SK-N-SH (cell line): ENCODE results near the gene WDR75. TPM values are rescaled to one million over a fixed set of nuclear protein-coding genes. Genes with fewer than 3 reads are reported as not detected.
"Not testable (repeated sequence)": the region's sequence is repeated elsewhere in the genome, so short reads cannot be mapped to it uniquely, and the experiment has no call there.

Experiments used
- CTCF ChIA-PET: fragments of 300-600, 350-600 bp; formaldehyde crosslinking; extraction: SDS; loops from one replicate; lab custom pipeline; 2021; lab: Yijun Ruan, JAX
- POLR2A ChIA-PET: fragments of 350-600 bp; sonication (Branson Sonifier 250); formaldehyde crosslinking; extraction: SDS; loops from one replicate; lab custom pipeline; 2020; ENCODE audit warnings: antibody characterized with exemption, inconsistent platforms; lab: Yijun Ruan, JAX
- DNase-seq: peaks from one replicate; pipeline ENCODE4 v3.0.0; 2012
- H2AFZ ChIP-seq: fragments of 200-600 bp; sonication (generic); 2 replicates; pipeline ENCODE4 v1.8.1; 2016; ENCODE audit warnings: antibody characterized with exemption, mild to moderate bottlenecking, low read depth
- H3F3A ChIP-seq: fragments of 200-600 bp; sonication (generic); replicated peaks from 2 replicates; pipeline ENCODE3; 2016; ENCODE audit warnings: antibody characterized with exemption, mild to moderate bottlenecking; ENCODE audit not compliant: insufficient read depth
- H3K27ac ChIP-seq, 2 experiments: fragments of 200-500 bp in 1 of 2; fragments of 200-600 bp in 1 of 2; sonication (Bioruptor generic) in 1 of 2; sonication (generic), shearing (Covaris generic) in 1 of 2; 2 replicates each; pipeline versions ENCODE4 v1.5.1 to v1.6.1; 2014 to 2016; ENCODE audit warnings: low read depth in 2 of 2, inconsistent platforms in 1 of 2, low read length in 1 of 2, mild to moderate bottlenecking in 1 of 2, mixed read lengths in 1 of 2
- H3K27me3 ChIP-seq: fragments of 200-600 bp; sonication (generic), shearing (Covaris generic); 2 replicates; pipeline ENCODE4 v1.6.1; 2016; ENCODE audit warnings: mixed run types; ENCODE audit not compliant: insufficient read depth
- H3K36me3 ChIP-seq, 2 experiments: fragments of 200-500 bp in 1 of 2; fragments of 200-600 bp in 1 of 2; sonication (Bioruptor generic) in 1 of 2; sonication (generic) in 1 of 2; replicated peaks in 1 of 2; 2 replicates each; pipeline versions ENCODE3 to v1.5.1; 2014 to 2016; ENCODE audit warnings: low read length in 1 of 2, mild to moderate bottlenecking in 1 of 2; ENCODE audit not compliant: insufficient read depth in 2 of 2, control insufficient read depth in 1 of 2
- H3K4me1 ChIP-seq, 2 experiments: fragments of 200-500 bp in 1 of 2; fragments of 200-600 bp in 1 of 2; sonication (Bioruptor generic) in 1 of 2; sonication (generic), shearing (Covaris generic) in 1 of 2; 2 replicates each; pipeline versions ENCODE4 v1.5.1 to v1.6.1; 2014 to 2016; ENCODE audit warnings: low read depth in 1 of 2, low read length in 1 of 2, mixed run types in 1 of 2; ENCODE audit not compliant: insufficient read depth in 2 of 2, control insufficient read depth in 1 of 2
- H3K4me2 ChIP-seq: fragments of 200-600 bp; sonication (generic), shearing (Covaris generic); 2 replicates; pipeline ENCODE4 v1.6.1; 2017; ENCODE audit warnings: mixed run types
- H3K4me3 ChIP-seq, 2 experiments: fragments of 200-500 bp in 1 of 2; fragments of 200-600 bp in 1 of 2; sonication (Bioruptor generic) in 1 of 2; sonication (generic), shearing (Covaris generic) in 1 of 2; 2 replicates each; pipeline versions ENCODE4 v1.5.1 to v1.8.1; 2014 to 2016; ENCODE audit warnings: low read depth in 2 of 2, inconsistent platforms in 1 of 2, low read length in 1 of 2, mild to moderate bottlenecking in 1 of 2, mixed read lengths in 1 of 2, moderate library complexity in 1 of 2
- H3K79me2 ChIP-seq: fragments of 200-600 bp; sonication (generic); 2 replicates; pipeline ENCODE4 v1.8.1; 2017; ENCODE audit warnings: mild to moderate bottlenecking; ENCODE audit not compliant: insufficient read depth
- H3K9ac ChIP-seq: fragments of 200-600 bp; sonication (generic); 2 replicates; pipeline ENCODE4 v1.6.1; 2017; ENCODE audit warnings: mixed run types
- H3K9me2 ChIP-seq: fragments of 200-600 bp; sonication (generic); 2 replicates; pipeline ENCODE4 v1.6.1; 2017; ENCODE audit warnings: mixed run types
- H3K9me3 ChIP-seq: fragments of 200-600 bp; sonication (generic); 2 replicates; pipeline ENCODE4 v1.6.1; 2017; ENCODE audit warnings: mixed run types, mild to moderate bottlenecking, moderate library complexity
- H4K20me1 ChIP-seq: fragments of 200-600 bp; sonication (generic); 2 replicates; pipeline ENCODE4 v1.6.1; 2017; ENCODE audit warnings: mild to moderate bottlenecking, mixed run types; ENCODE audit not compliant: insufficient read depth
- ELF1 ChIP-seq: IDR thresholded peaks from 2 replicates; pipeline ENCODE4 v1.4.0; 2012
- FOXJ3 ChIP-seq: sonication (generic); formaldehyde crosslinking; IDR thresholded peaks from 2 replicates; pipeline ENCODE4 v1.5.1; 2020; ENCODE audit warnings: mild to moderate bottlenecking, missing genetic modification reagents
- FOXM1 ChIP-seq: IDR thresholded peaks from 2 replicates; pipeline ENCODE4 v1.4.0; 2012; ENCODE audit warnings: low read depth, mild to moderate bottlenecking
- GABPA ChIP-seq: IDR thresholded peaks from 2 replicates; pipeline ENCODE4 v1.4.0; 2012; ENCODE audit warnings: low read depth, mild to moderate bottlenecking
- NRF1 ChIP-seq: IDR thresholded peaks from 2 replicates; pipeline ENCODE4 v1.6.1; 2012; ENCODE audit warnings: low read depth, mild to moderate bottlenecking, low read length
- RCOR1 ChIP-seq: fragments of 150-350 bp; IDR thresholded peaks from 2 replicates; pipeline ENCODE4 v1.6.1; 2017; ENCODE audit warnings: antibody characterized with exemption, low read length
- SIN3A ChIP-seq: IDR thresholded peaks from 2 replicates; pipeline ENCODE4 v1.6.1; 2012; ENCODE audit warnings: low read depth, mild to moderate bottlenecking, low read length, moderate library complexity, borderline replicate concordance
- SMC3 ChIP-seq: IDR thresholded peaks from 2 replicates; pipeline ENCODE4 v1.6.1; 2012; ENCODE audit warnings: low read depth, low read length, improper control_type of control experiment
- TAF1 ChIP-seq: IDR thresholded peaks from 2 replicates; pipeline ENCODE4 v1.6.1; 2012; ENCODE audit warnings: low read depth, mild to moderate bottlenecking, low read length, moderate library complexity, borderline replicate concordance
- TCF12 ChIP-seq: IDR thresholded peaks from 2 replicates; pipeline ENCODE4 v1.4.0; 2012
- WGBS: methylation state at CpG from one replicate; pipeline ENCODE4 v1.1.6; 2017; ENCODE audit warnings: low lambda C conversion rate; 5-methylcytosine and 5-hydroxymethylcytosine counted together
- polyA plus RNA-seq, 3 experiments: library from polyadenylated mRNA; depleted of rRNA; stranded (reverse); fragments of >200 nt; gene quantifications; 2 replicates each; pipeline ENCODE4 v1.2.3, GENCODE V29; 2012
- TF ChIP-seq, protein P1 (sequence below): IDR thresholded peaks from 2 replicates; pipeline ENCODE4 v1.4.0; 2012; ENCODE audit warnings: low read depth, borderline replicate concordance
- TF ChIP-seq, protein P2 (sequence below): fragments of 200-600 bp; sonication (generic); IDR thresholded peaks from 2 replicates; pipeline ENCODE4 v1.6.1; 2017; ENCODE audit warnings: antibody characterized with exemption, mild to moderate bottlenecking, moderate library complexity
- TF ChIP-seq, protein P3 (sequence below): IDR thresholded peaks from 2 replicates; pipeline ENCODE4 v1.4.0; 2012; ENCODE audit warnings: low read depth, borderline replicate concordance
- TF ChIP-seq, protein P4 (sequence below): IDR thresholded peaks from 2 replicates; pipeline ENCODE4 v1.4.0; 2012; ENCODE audit warnings: low read depth

WDR75 gene
- polyA plus RNA-seq, 1 of the 3 experiments (the other 2 are of a cell fraction): 25.6 TPM

DNA sequence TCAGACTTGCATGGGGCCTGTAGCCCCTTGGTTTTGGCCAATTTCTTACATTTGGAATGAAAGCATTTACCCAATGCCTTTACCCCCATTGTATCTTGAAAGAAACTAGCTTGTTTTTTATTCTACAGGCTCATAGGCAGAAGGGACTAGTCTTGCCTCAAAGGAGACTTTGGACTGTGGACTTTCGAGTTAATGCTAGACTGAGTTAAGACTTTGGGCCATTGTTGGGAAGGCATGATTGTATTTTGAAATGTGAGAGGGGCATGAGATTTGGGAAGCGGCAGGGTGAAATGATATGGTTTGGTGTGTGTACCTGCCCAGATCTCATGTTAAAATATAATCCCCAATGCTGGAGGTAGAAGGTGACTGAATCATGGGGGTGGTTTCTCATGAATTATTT, 13.4 kb upstream of the WDR75 start:
- 82% methylated on average over 2 of the region's 2 CpGs for WGBS
- no peaks in the 10 kb centered on the region for H4K20me1 ChIP-seq
- no peak overlapping the region for H2AFZ ChIP-seq
- no peaks in the 10 kb centered on the region for H3K27me3 ChIP-seq
- no peak for DNase-seq
- H3K36me3 ChIP-seq: no peaks in the 10 kb centered on the region
- no peak overlapping the region for H3K9ac ChIP-seq
- no peak for TF ChIP-seq SIN3A
- TF ChIP-seq, protein P1, sequence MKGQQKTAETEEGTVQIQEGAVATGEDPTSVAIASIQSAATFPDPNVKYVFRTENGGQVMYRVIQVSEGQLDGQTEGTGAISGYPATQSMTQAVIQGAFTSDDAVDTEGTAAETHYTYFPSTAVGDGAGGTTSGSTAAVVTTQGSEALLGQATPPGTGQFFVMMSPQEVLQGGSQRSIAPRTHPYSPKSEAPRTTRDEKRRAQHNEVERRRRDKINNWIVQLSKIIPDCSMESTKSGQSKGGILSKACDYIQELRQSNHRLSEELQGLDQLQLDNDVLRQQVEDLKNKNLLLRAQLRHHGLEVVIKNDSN: no peak
- no peak for TF ChIP-seq GABPA
- TF ChIP-seq, protein P2, sequence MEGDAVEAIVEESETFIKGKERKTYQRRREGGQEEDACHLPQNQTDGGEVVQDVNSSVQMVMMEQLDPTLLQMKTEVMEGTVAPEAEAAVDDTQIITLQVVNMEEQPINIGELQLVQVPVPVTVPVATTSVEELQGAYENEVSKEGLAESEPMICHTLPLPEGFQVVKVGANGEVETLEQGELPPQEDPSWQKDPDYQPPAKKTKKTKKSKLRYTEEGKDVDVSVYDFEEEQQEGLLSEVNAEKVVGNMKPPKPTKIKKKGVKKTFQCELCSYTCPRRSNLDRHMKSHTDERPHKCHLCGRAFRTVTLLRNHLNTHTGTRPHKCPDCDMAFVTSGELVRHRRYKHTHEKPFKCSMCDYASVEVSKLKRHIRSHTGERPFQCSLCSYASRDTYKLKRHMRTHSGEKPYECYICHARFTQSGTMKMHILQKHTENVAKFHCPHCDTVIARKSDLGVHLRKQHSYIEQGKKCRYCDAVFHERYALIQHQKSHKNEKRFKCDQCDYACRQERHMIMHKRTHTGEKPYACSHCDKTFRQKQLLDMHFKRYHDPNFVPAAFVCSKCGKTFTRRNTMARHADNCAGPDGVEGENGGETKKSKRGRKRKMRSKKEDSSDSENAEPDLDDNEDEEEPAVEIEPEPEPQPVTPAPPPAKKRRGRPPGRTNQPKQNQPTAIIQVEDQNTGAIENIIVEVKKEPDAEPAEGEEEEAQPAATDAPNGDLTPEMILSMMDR: no peak
- TF ChIP-seq SMC3: no peak
- TF ChIP-seq, protein P3, sequence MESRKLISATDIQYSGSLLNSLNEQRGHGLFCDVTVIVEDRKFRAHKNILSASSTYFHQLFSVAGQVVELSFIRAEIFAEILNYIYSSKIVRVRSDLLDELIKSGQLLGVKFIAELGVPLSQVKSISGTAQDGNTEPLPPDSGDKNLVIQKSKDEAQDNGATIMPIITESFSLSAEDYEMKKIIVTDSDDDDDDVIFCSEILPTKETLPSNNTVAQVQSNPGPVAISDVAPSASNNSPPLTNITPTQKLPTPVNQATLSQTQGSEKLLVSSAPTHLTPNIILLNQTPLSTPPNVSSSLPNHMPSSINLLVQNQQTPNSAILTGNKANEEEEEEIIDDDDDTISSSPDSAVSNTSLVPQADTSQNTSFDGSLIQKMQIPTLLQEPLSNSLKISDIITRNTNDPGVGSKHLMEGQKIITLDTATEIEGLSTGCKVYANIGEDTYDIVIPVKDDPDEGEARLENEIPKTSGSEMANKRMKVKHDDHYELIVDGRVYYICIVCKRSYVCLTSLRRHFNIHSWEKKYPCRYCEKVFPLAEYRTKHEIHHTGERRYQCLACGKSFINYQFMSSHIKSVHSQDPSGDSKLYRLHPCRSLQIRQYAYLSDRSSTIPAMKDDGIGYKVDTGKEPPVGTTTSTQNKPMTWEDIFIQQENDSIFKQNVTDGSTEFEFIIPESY: no peak
- TF ChIP-seq FOXM1: no peak
- TF ChIP-seq NRF1: no peak
- TF ChIP-seq TAF1: no peak
- no peak for TF ChIP-seq TCF12
- no peak for TF ChIP-seq ELF1
- TF ChIP-seq FOXJ3 (CRISPR knock-in tag): no peak
- TF ChIP-seq, protein P4, sequence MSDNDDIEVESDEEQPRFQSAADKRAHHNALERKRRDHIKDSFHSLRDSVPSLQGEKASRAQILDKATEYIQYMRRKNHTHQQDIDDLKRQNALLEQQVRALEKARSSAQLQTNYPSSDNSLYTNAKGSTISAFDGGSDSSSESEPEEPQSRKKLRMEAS: no peak
- no peak for TF ChIP-seq RCOR1
- TF ChIP-seq, all 33 proteins: peak for 0
- Histone ChIP-seq H3K4me3 (no peak overlapping the region), H3F3A (peaks cover 4% of the 10 kb centered on the region), H3K27ac (no peak overlapping the region), H3K9me2 (0 out of 2 replicates have a peak, but pooled peaks cover 3% of the 10 kb centered on the region), H3K79me2 (no peaks in the 10 kb centered on the region), H3K4me1 (no peaks in the 10 kb centered on the region), H3K4me2 (no peak overlapping the region), H3K9me3 (no peaks in the 10 kb centered on the region)
- POLR2A ChIA-PET: no interaction called here
- CTCF ChIA-PET: interaction anchor here (1.0 kb wide), 2 partner anchors 16 to 1846 kb away, joined by 3 to 7 read pairs; no protein-coding TSS in a partner anchor

DNA sequence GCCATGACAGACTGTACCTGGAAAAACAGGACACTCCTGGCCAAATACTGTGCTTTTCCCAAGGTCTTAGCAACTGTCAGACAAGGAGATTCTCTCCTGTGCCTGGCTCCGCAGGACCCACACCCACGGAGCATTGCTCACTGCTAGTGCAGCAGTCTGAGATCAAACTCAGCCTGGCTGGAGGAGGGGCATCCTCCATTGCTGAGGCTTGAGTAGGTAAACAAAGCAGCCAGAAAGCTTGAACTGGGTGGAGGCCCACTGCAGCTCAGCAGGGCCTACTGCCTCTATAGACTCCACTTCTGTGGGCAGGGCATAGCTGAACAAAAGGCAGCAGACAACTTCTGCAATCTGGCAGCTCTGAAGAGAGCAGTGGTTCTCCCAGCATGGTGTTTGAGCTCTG, 10.8 kb upstream of the WDR75 start:
- H3K9me3 ChIP-seq, H2AFZ ChIP-seq, H3K4me3 ChIP-seq, H3K27ac ChIP-seq, H3K27me3 ChIP-seq, H3K79me2 ChIP-seq, H4K20me1 ChIP-seq, H3K4me1 ChIP-seq, DNase-seq, H3K36me3 ChIP-seq, H3K9ac ChIP-seq, POLR2A ChIA-PET, H3K9me2 ChIP-seq, H3F3A ChIP-seq, H3K4me2 ChIP-seq: not testable (repeated sequence)
- WGBS: 82% methylated on average over 2 of the region's 2 CpGs
- CTCF ChIA-PET: interaction anchor here (2.1 kb wide), 1 partner anchor 10 kb away, joined by 5 read pairs; the partner anchor contains the start of gene WDR75

DNA sequence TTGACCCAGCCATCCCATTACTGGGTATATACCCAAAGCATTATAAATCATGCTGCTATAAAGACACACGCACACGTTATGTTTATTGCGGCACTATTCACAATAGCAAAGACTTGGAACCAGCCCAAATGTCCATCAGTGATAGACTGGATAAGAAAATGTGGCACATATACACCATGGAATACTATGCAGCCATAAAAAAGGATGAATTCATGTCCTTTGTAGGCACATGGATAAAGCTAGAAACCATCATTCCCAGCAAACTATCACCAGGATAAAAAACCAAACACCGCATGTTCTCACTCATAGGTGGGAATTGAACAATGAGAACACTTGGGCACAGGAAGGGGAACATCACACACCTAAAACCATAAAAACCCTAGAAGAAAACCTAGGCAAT, 5.5 kb upstream of the WDR75 start:
- H3K9me2 ChIP-seq, H3K36me3 ChIP-seq, H3K79me2 ChIP-seq, DNase-seq, H3K9ac ChIP-seq, CTCF ChIA-PET, H3K4me2 ChIP-seq, H3K4me1 ChIP-seq, H3K9me3 ChIP-seq, POLR2A ChIA-PET, H3F3A ChIP-seq, H3K4me3 ChIP-seq, H4K20me1 ChIP-seq, H2AFZ ChIP-seq, H3K27me3 ChIP-seq, H3K27ac ChIP-seq: not testable (repeated sequence)
- 96% methylated on average over 4 of the region's 4 CpGs for WGBS
